ENCODE data around the gene RNF144B. TPM values are rescaled to one million over a fixed set of nuclear protein-coding genes. Genes with fewer than 3 reads are reported as not detected.

Gene RNF144B
- total and polyA plus RNA-seq, 2 experiments from 2014 or later = 4.2 to 9.0 TPM

DNA sequence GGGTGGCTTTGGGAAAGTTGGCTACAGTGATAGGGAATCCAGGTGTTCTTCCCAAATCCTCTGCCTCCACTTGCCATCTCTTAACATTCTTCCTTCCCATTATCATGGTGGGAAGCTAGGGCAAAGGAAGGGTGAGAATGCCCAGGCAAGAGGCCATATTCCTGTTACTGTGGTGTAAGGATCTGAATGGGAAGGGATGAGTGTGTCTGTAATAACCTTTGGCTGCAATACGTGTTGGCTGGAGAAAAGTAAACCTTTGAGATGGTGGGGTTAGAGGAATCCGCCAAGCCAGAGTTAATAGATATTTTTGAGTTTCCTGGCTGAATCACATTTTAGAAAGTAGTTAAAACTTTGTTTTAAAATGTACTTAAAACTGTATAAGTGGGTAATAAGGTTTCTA lies 45.9 kb downstream of the RNF144B start (continued):
- no peak for TF ChIP-seq ZNF462 (CRISPR knock-in tag; IDR thresholded peaks at IDR 0.05)
- no peak for TF ChIP-seq POLR2AphosphoS5 (IDR thresholded peaks at IDR 0.05; ENCODE audit: low read depth)

- H3F3A ChIP-seq (replicated peaks; ENCODE audit: low read depth) = no peaks in the 10 kb centered on the region
- Mint-ChIP-seq H3K4me1 (peaks cover 4% of the 10 kb centered on the region; the same call in 1 of the 3 replicates), H3K27ac (no peak overlapping the region), H3K27me3 (ENCODE audit: insufficient read depth, low read depth, poor library complexity) (peaks cover 4% of the 10 kb centered on the region), H3K36me3 (ENCODE audit: low read depth) (no peaks in the 10 kb centered on the region), H3K4me3 (no peak overlapping the region), H3K9me3 (no peaks in the 10 kb centered on the region)
- no peak overlapping the region for H2AFZ ChIP-seq
- H3K4me3 ChIP-seq = no peak overlapping the region
- ATAC-seq (no peak), DNase-seq (ENCODE audit: low spot score) (no peak)
- H3K36me3 ChIP-seq (ENCODE audit: insufficient read depth) = no peaks in the 10 kb centered on the region
- no peaks in the 10 kb centered on the region for H3K27me3 ChIP-seq (ENCODE audit: insufficient read depth)
- H3K4me2 ChIP-seq = no peak overlapping the region
- H3K9me2 ChIP-seq (ENCODE audit: insufficient read depth) = no peaks in the 10 kb centered on the region
- no peaks in the 10 kb centered on the region for H4K20me1 ChIP-seq (replicated peaks; ENCODE audit: insufficient read depth)
- no peaks in the 10 kb centered on the region for H3K79me2 ChIP-seq (replicated peaks; ENCODE audit: insufficient read depth)
- no peak for TF ChIP-seq ZNF114 (CRISPR knock-in tag; IDR thresholded peaks at IDR 0.05)
- TF ChIP-seq POLR2AphosphoS5 (IDR thresholded peaks at IDR 0.05; ENCODE audit: low read depth) = no peak
- TF ChIP-seq EZH2phosphoT487 (IDR thresholded peaks at IDR 0.05; ENCODE audit: unreplicated experiment) = no peak
- TF ChIP-seq ZNF462 (CRISPR knock-in tag; IDR thresholded peaks at IDR 0.05) = no peak
- TF ChIP-seq JUNB (IDR thresholded peaks at IDR 0.05; ENCODE audit: unreplicated experiment) = no peak
- no peak for TF ChIP-seq ZNF331 (CRISPR knock-in tag; IDR thresholded peaks at IDR 0.05; ENCODE audit: low read depth)
- no peak for TF ChIP-seq EZH2 (IDR thresholded peaks at IDR 0.05; ENCODE audit: low read depth, unreplicated experiment)
- no peak for TF ChIP-seq STAT1 (IDR thresholded peaks at IDR 0.05; ENCODE audit: unreplicated experiment)
- no peak for TF ChIP-seq CREB1 (CRISPR knock-in tag; IDR thresholded peaks at IDR 0.05; ENCODE audit: low read depth)
- no peaks in the 10 kb centered on the region for H3K4me1 ChIP-seq (ENCODE audit: insufficient read depth)
- H3K27ac ChIP-seq (ENCODE audit: low read depth) = no peak overlapping the region
Measured at GRCh38 chr6:18436341-18436740, 49.2 kb downstream of the RNF144B start.
